HepG2 (cell line): ENCODE results near the gene CISD1. TPM values are rescaled to one million over a fixed set of nuclear protein-coding genes. Genes with fewer than 3 reads are reported as not detected.

Source experiments
- ATAC-seq: fragments of 200-7000 bp; cut with Tn5 transposase; 3 replicates; pipeline ENCODE4 v1.9.1; 2020; ENCODE audit warnings: mild to moderate bottlenecking, moderate library complexity
- BruUV-seq: library from RNA; stranded (reverse); fragments of 400-500 nt; replicated peaks from 2 replicates; lab custom pipeline; 2021; lab: Mats Ljungman, UMichigan
- CTCF ChIA-PET: fragments of 300-600 bp; formaldehyde crosslinking; extraction: SDS; loops from one replicate; lab custom pipeline; 2021; ENCODE audit warnings: low total read pairs, inconsistent platforms, low intra/inter-chr PET ratio; lab: Yijun Ruan, JAX
- POLR2A ChIA-PET: fragments of 350-600 bp; sonication (Branson Sonifier 250); formaldehyde crosslinking; loops from one replicate; lab custom pipeline; 2020; ENCODE audit warnings: antibody characterized with exemption, inconsistent platforms; lab: Yijun Ruan, JAX
- DNase-seq: peaks from one replicate; pipeline ENCODE4 v3.0.0-alpha.2; 2015; ENCODE audit warnings: low spot score
- FAIRE-seq: peaks from 3 replicates; lab custom pipeline; 2011; peaks lifted over from hg19 to GRCh38; lab: Jason Lieb, UNC
- H2AFZ ChIP-seq: one replicate; pipeline ENCODE4 v1.6.1; 2011; ENCODE audit warnings: low read length, inconsistent platforms
- H3K27ac ChIP-seq: fragments of 300-600 bp; 3 replicates; pipeline ENCODE4 v1.8.0; 2011; ENCODE audit warnings: mixed run types, mild to moderate bottlenecking, mixed read lengths, low read length, inconsistent platforms; ENCODE audit not compliant: insufficient read depth; ENCODE audit errors: extremely low read length
- H3K27me3 ChIP-seq, 2 experiments: fragments of 200-600 bp in 1 of 2; 2 replicates in 1 of 2; 3 replicates in 1 of 2; pipeline versions ENCODE4 v1.6.0 to v1.8.0; 2011; ENCODE audit warnings: low read length in 2 of 2, mild to moderate bottlenecking in 2 of 2, moderate library complexity in 2 of 2, inconsistent platforms in 1 of 2; ENCODE audit not compliant: insufficient read depth in 2 of 2, control insufficient read depth in 1 of 2
- H3K36me3 ChIP-seq, 2 experiments: fragments of 200-600 bp in 1 of 2; replicated peaks in 1 of 2; 2 replicates in 1 of 2; 3 replicates in 1 of 2; pipeline versions ENCODE4 v1.5.1 to v1.8.0; 2011; ENCODE audit warnings: low read length in 2 of 2, inconsistent platforms in 1 of 2; ENCODE audit not compliant: insufficient read depth in 2 of 2, control insufficient read depth in 1 of 2
- H3K4me1 ChIP-seq: 2 replicates; pipeline ENCODE4 v1.5.1; 2012; ENCODE audit warnings: low read length, inconsistent platforms; ENCODE audit not compliant: insufficient read depth
- H3K4me2 ChIP-seq: 2 replicates; pipeline ENCODE4 v1.6.0; 2011; ENCODE audit warnings: low read depth, low read length, inconsistent platforms
- H3K4me3 ChIP-seq, 3 experiments: fragments of 200-600 bp in 1 of 3; sonication (generic), shearing (Covaris generic) in 1 of 3; replicated peaks in 1 of 3; 2 replicates each; pipeline ENCODE4 v1.5.1; 2011 to 2016; ENCODE audit warnings: low read length in 3 of 3, inconsistent platforms in 2 of 3, low read depth in 2 of 3, mild to moderate bottlenecking in 2 of 3, control low read depth in 1 of 3, mixed read lengths in 1 of 3; ENCODE audit not compliant: insufficient read depth in 1 of 3
- H3K79me2 ChIP-seq: one replicate; pipeline ENCODE4 v1.6.1; 2011; ENCODE audit warnings: low read length, inconsistent platforms; ENCODE audit not compliant: insufficient read depth
- H3K9ac ChIP-seq: 2 replicates; pipeline ENCODE4 v1.6.0; 2011; ENCODE audit warnings: mild to moderate bottlenecking, low read depth, low read length, inconsistent platforms; ENCODE audit not compliant: insufficient read depth
- H3K9me3 ChIP-seq: 2 replicates; pipeline ENCODE4 v1.5.1; 2012; ENCODE audit warnings: mild to moderate bottlenecking, low read length
- H4K20me1 ChIP-seq: 2 replicates; pipeline ENCODE4 v1.6.0; 2011; ENCODE audit warnings: inconsistent platforms, mild to moderate bottlenecking, low read length, moderate library complexity; ENCODE audit not compliant: insufficient read depth
- GMEB1 ChIP-seq: sonication (generic); formaldehyde crosslinking; IDR thresholded peaks from 2 replicates; pipeline ENCODE4 v1.5.1; 2020; ENCODE audit warnings: missing genetic modification reagents, mild to moderate bottlenecking, borderline replicate concordance
- IRX3 ChIP-seq: sonication (generic); formaldehyde crosslinking; IDR thresholded peaks from 2 replicates; pipeline ENCODE4 v1.8.1; 2023; ENCODE audit warnings: mild to moderate bottlenecking, low read depth, missing genetic modification reagents, borderline replicate concordance
- PLSCR1 ChIP-seq: sonication (generic); formaldehyde crosslinking; IDR thresholded peaks from 2 replicates; pipeline ENCODE4 v1.5.0; 2020; ENCODE audit warnings: missing genetic modification reagents, mild to moderate bottlenecking, borderline replicate concordance
- POLR2AphosphoS2 ChIP-seq: IDR thresholded peaks from 2 replicates; pipeline ENCODE4 v1.6.1; 2011; ENCODE audit warnings: low read depth, low read length, improper control_type of control experiment
- ZNF3 ChIP-seq: IDR thresholded peaks from 2 replicates; pipeline ENCODE4 v1.7.0; 2017; ENCODE audit warnings: inconsistent platforms
- in situ Hi-C: cut with HindIII; loops from 2 replicates; pipeline ENCODE4 v1.10.0; 2017; ENCODE audit warnings: low pct_unique_long_range_greater_than_20kb; ENCODE audit not compliant: extremely low pct_ligation_motif_present
- intact Hi-C: fragments of 100-400 bp; cut with micrococcal nuclease; formaldehyde crosslinking; loops from one replicate; pipeline ENCODE4 v1.10.0; 2022; ENCODE audit not compliant: unreplicated experiment
- polyA plus RNA-seq, 8 experiments: library from polyadenylated mRNA; depleted of rRNA in 3 of 8; stranded (reverse) in 7 of 8; unstranded in 1 of 8; fragments of >200 nt; fragmentation: Illumina TruSeq in 4 of 8; extraction: Trizol in 4 of 8; gene quantifications; 2 replicates each; pipeline versions ENCODE4 v1.2.1 to v1.2.3, GENCODE V29; 2011 to 2016; ENCODE audit warnings: low read depth in 4 of 8, missing spikeins in 1 of 8, mixed read lengths in 1 of 8; ENCODE audit not compliant: insufficient read depth in 1 of 8
- total RNA-seq, 5 experiments: library from RNA; depleted of rRNA; stranded (reverse); fragments of >200 nt; fragmentation: Illumina TruSeq; extraction: Trizol; gene quantifications; 2 replicates each; pipeline ENCODE4 v1.2.3, GENCODE V29; 2016; ENCODE audit warnings: low read depth in 1 of 5

CISD1 gene
- total and polyA plus RNA-seq, 2 of the 13 experiments (the other 11 are each of a cell fraction or from before 2014, with no cell fraction given): 63.4 to 78.9 TPM

GRCh38 chr10:58299580-58299979, 30.6 kb downstream of the CISD1 start (continued):
- TF ChIP-seq PLSCR1 (CRISPR knock-in tag): no peak
- TF ChIP-seq GMEB1 (CRISPR knock-in tag): no peak
- no peak for TF ChIP-seq IRX3 (CRISPR knock-in tag)

- in situ Hi-C loops (loop anchor here (5.0 to 10.0 kb wide), 2 partner anchors 87 to 214 kb away; partner anchors contain the start of genes BICC1 and TFAM), intact Hi-C loops (loop anchor here (5.0 to 10.0 kb wide), 2 partner anchors 212 to 344 kb away; partner anchors contain the start of gene BICC1)
- no peak for DNase-seq
- H3K9me3 ChIP-seq: no peaks in the 10 kb centered on the region
- no peaks in the 10 kb centered on the region for H3K79me2 ChIP-seq
- H3K36me3 ChIP-seq: no peaks in the 10 kb centered on the region
- H4K20me1 ChIP-seq: no peaks in the 10 kb centered on the region
- H3K27me3 ChIP-seq: no peaks in the 10 kb centered on the region
- no peak overlapping the region for H3K4me3 ChIP-seq
- H3K4me1 ChIP-seq: peaks cover 37% of the 10 kb centered on the region
- no peak overlapping the region for H2AFZ ChIP-seq
- no peak for FAIRE-seq
- no peak overlapping the region for H3K4me2 ChIP-seq
- H3K27ac ChIP-seq: no peak overlapping the region
- ATAC-seq: no peak
- no TSS peak for BruUV-seq
- H3K9ac ChIP-seq: no peak overlapping the region
- POLR2A ChIA-PET: interaction anchor here (1.9 kb wide), 1 partner anchor 84 kb away, joined by 10 read pairs; the partner anchor contains the start of gene TFAM
- no peak for TF ChIP-seq POLR2AphosphoS2
- no peak for TF ChIP-seq ZNF3
- CTCF ChIA-PET: interaction anchor here (2.5 kb wide), 1 partner anchor 84 kb away, joined by 34 read pairs; the partner anchor contains the start of gene TFAM
Observed at GRCh38 chr10:58300676-58301075, 31.7 kb downstream of the CISD1 start.
